ENCODE data around the gene SMYD3. TPM values are rescaled to one million over a fixed set of nuclear protein-coding genes. Genes with fewer than 3 reads are reported as not detected.
A peak's percentile ranks its signal among the peaks of the same experiment; 100 is the strongest.

The SMYD3 gene
- total RNA-seq, 1 donor from 2014 or later = 80.8 TPM

- Mint-ChIP-seq H3K9me3 (ENCODE audit: unreplicated experiment) (no peaks in the 10 kb centered on the region), H3K4me3 (ENCODE audit: unreplicated experiment) (no peak overlapping the region), H3K36me3 (ENCODE audit: low read depth, unreplicated experiment) (peaks cover 13% of the 10 kb centered on the region), H3K27ac (ENCODE audit: unreplicated experiment) (no peak overlapping the region), H3K27me3 (ENCODE audit: low read depth, unreplicated experiment) (no peaks in the 10 kb centered on the region), H3K4me1 (ENCODE audit: low read depth, unreplicated experiment) (peaks cover 19% of the 10 kb centered on the region)
- no peak overlapping the region for H3K4me3 ChIP-seq (ENCODE audit: insufficient read depth, low read depth, low read length)
- H3K9ac ChIP-seq (ENCODE audit: low read length) = no peak overlapping the region
- no peaks in the 10 kb centered on the region for H3K4me1 ChIP-seq (ENCODE audit: insufficient read depth, low read length)
- no peak overlapping the region for H3K4me2 ChIP-seq (ENCODE audit: low read length)
- H3K9me3 ChIP-seq (ENCODE audit: insufficient read depth, low read depth, low read length) = no peaks in the 10 kb centered on the region
- H3K36me3 ChIP-seq (ENCODE audit: insufficient read depth, low read length) = no peaks in the 10 kb centered on the region
- H3K79me2 ChIP-seq (ENCODE audit: insufficient read depth, low read length) = no peaks in the 10 kb centered on the region
- no peaks in the 10 kb centered on the region for H4K20me1 ChIP-seq (ENCODE audit: insufficient read depth, low read length)
- no peak for DNase-seq (ENCODE audit: low read depth)
- no peaks in the 10 kb centered on the region for H3K27me3 ChIP-seq (ENCODE audit: insufficient read depth, low read length)
- FAIRE-seq = no peak
- no peak for TF ChIP-seq EZH2 (IDR thresholded peaks at IDR 0.05; ENCODE audit: insufficient read depth, low read length)
- no peak for TF ChIP-seq CTCF (IDR thresholded peaks at IDR 0.05; ENCODE audit: insufficient read depth, low read depth, low read length)
- H3K27ac ChIP-seq (ENCODE audit: low read depth, low read length) = no peak overlapping the region
- H2AFZ ChIP-seq (ENCODE audit: low read depth, low read length) = no peak overlapping the region
These were observed 486.7 kb downstream of the SMYD3 start for GRCh38 chr1:246020211-246020954.

GRCh38 chr1:246018146-246018545, 488.9 kb downstream of the SMYD3 start:
- no peak for TF ChIP-seq CTCF (IDR thresholded peaks at IDR 0.05; ENCODE audit: insufficient read depth, low read depth, low read length)
- no peak for TF ChIP-seq EZH2 (IDR thresholded peaks at IDR 0.05; ENCODE audit: insufficient read depth, low read length)
- Histone ChIP-seq H3K4me1 (ENCODE audit: insufficient read depth, low read length) (no peaks in the 10 kb centered on the region), H4K20me1 (ENCODE audit: insufficient read depth, low read length) (no peaks in the 10 kb centered on the region), H3K9ac (ENCODE audit: low read length) (no peak overlapping the region), H3K36me3 (ENCODE audit: insufficient read depth, low read length) (no peaks in the 10 kb centered on the region), H3K27me3 (ENCODE audit: insufficient read depth, low read length) (no peaks in the 10 kb centered on the region), H3K4me3 (ENCODE audit: insufficient read depth, low read depth, low read length) (no peak overlapping the region), H3K27ac (ENCODE audit: low read depth, low read length) (no peak overlapping the region), H3K4me2 (ENCODE audit: low read length) (no peak overlapping the region), H3K79me2 (ENCODE audit: insufficient read depth, low read length) (no peaks in the 10 kb centered on the region), H3K9me3 (ENCODE audit: insufficient read depth, low read depth, low read length) (no peaks in the 10 kb centered on the region), H2AFZ (ENCODE audit: low read depth, low read length) (no peak overlapping the region)
- peaks cover 15% of the 10 kb centered on the region for H3K4me1 Mint-ChIP-seq (ENCODE audit: low read depth, unreplicated experiment)
- H3K27me3 Mint-ChIP-seq (ENCODE audit: low read depth, unreplicated experiment) = no peaks in the 10 kb centered on the region
- H3K4me3 Mint-ChIP-seq (ENCODE audit: unreplicated experiment) = no peak overlapping the region
- FAIRE-seq (no peak), DNase-seq (ENCODE audit: low read depth) (no peak)
- peaks cover 13% of the 10 kb centered on the region for H3K36me3 Mint-ChIP-seq (ENCODE audit: low read depth, unreplicated experiment)
- H3K27ac Mint-ChIP-seq (ENCODE audit: unreplicated experiment) = no peak overlapping the region
- H3K9me3 Mint-ChIP-seq (ENCODE audit: unreplicated experiment) = no peaks in the 10 kb centered on the region

GRCh38 chr1:246012341-246012740, 494.7 kb downstream of the SMYD3 start:
- H3K9me3 ChIP-seq (ENCODE audit: insufficient read depth, low read depth, low read length) = no peaks in the 10 kb centered on the region
- no peak overlapping the region for H3K4me2 ChIP-seq (ENCODE audit: low read length)
- no peaks in the 10 kb centered on the region for H3K27me3 Mint-ChIP-seq (ENCODE audit: low read depth, unreplicated experiment)
- no peaks in the 10 kb centered on the region for H3K9me3 Mint-ChIP-seq (ENCODE audit: unreplicated experiment)
- FAIRE-seq (no peak), DNase-seq (ENCODE audit: low read depth) (no peak)
- H3K4me3 ChIP-seq (ENCODE audit: insufficient read depth, low read depth, low read length) = no peak overlapping the region
- peaks cover 3% of the 10 kb centered on the region for H3K36me3 Mint-ChIP-seq (ENCODE audit: low read depth, unreplicated experiment)
- no peak overlapping the region for H3K27ac ChIP-seq (ENCODE audit: low read depth, low read length)
- H3K27ac Mint-ChIP-seq (ENCODE audit: unreplicated experiment) = no peak overlapping the region
- no peak overlapping the region for H3K4me3 Mint-ChIP-seq (ENCODE audit: unreplicated experiment)
- no peak overlapping the region for H2AFZ ChIP-seq (ENCODE audit: low read depth, low read length)
- no peaks in the 10 kb centered on the region for H3K4me1 Mint-ChIP-seq (ENCODE audit: low read depth, unreplicated experiment)
- no peaks in the 10 kb centered on the region for H4K20me1 ChIP-seq (ENCODE audit: insufficient read depth, low read length)
- no peaks in the 10 kb centered on the region for H3K36me3 ChIP-seq (ENCODE audit: insufficient read depth, low read length)
- no peak overlapping the region for H3K9ac ChIP-seq (ENCODE audit: low read length)
- TF ChIP-seq EZH2 (IDR thresholded peaks at IDR 0.05; ENCODE audit: insufficient read depth, low read length) (no peak), CTCF (IDR thresholded peaks at IDR 0.05; ENCODE audit: insufficient read depth, low read depth, low read length) (peak; percentile 53)
- no peaks in the 10 kb centered on the region for H3K79me2 ChIP-seq (ENCODE audit: insufficient read depth, low read length)
- no peaks in the 10 kb centered on the region for H3K27me3 ChIP-seq (ENCODE audit: insufficient read depth, low read length)
- no peaks in the 10 kb centered on the region for H3K4me1 ChIP-seq (ENCODE audit: insufficient read depth, low read length)

Data from astrocyte (in vitro differentiated cells and primary cell).